GM10248 (cell line): ENCODE results near the gene BBS1.

ENCODE experiments used
- CTCF ChIA-PET: fragments of 300-600 bp; sonication (Branson Sonifier 250); formaldehyde crosslinking; extraction: SDS; loops from one replicate; lab custom pipeline; 2021; ENCODE audit warnings: antibody characterized with exemption; lab: Yijun Ruan, JAX
- POLR2A ChIA-PET: fragments of 350-650 bp; sonication (Branson Sonifier 250); formaldehyde crosslinking; extraction: SDS; loops from one replicate; lab custom pipeline; 2020; ENCODE audit warnings: antibody characterized with exemption; lab: Yijun Ruan, JAX
- DNase-seq: peaks from one replicate; pipeline ENCODE4 v3.0.0; 2012; ENCODE audit errors: extremely low spot score
- CTCF ChIP-seq: IDR thresholded peaks from 2 replicates; pipeline ENCODE4 v1.5.1; 2012; ENCODE audit warnings: mild to moderate bottlenecking, low read depth; ENCODE audit errors: extremely low read depth, missing control alignments, control extremely low read depth

The BBS1 gene

GRCh38 chr11:66564984-66565383 lies 54.5 kb downstream of the BBS1 start:
- CTCF ChIA-PET, result interaction anchor here (0.7 kb wide), 1 partner anchor 8 kb away, joined by 3 read pairs; no protein-coding TSS in a partner anchor
- POLR2A ChIA-PET, result no interaction called here
- DNase-seq, result no peak
- TF ChIP-seq CTCF, result no peak

GRCh38 chr11:66566221-66566620 lies 55.8 kb downstream of the BBS1 start:
- no peak for TF ChIP-seq CTCF
- no peak for DNase-seq
- ChIA-PET CTCF (interaction anchor here (1.1 to 4.4 kb wide), 2 partner anchors 25 to 112 kb away, joined by 3 to 23 read pairs; partner anchors contain the start of gene RBM4B), POLR2A (interaction anchor here (0.6 kb wide), 1 partner anchor 14 kb away, joined by 4 read pairs; no protein-coding TSS in a partner anchor)

DNA sequence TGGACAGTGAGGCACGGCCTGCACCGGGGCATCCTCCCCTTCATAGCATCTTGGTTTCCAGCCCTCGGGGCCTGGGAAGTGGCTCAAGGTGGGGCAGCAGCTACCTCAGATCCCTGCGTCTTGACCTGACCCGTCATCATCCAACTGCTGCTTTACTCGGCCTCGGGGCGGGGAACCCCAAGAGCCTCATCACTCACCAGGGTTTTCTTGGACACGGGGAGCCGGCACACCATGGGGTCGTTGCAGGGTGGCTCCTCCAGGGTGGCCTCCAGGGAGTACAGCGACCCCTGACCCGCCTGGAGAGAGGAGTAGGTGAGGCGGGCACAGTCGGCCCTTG lies 57.3 kb downstream of the BBS1 start:
- DNase-seq, result no peak
- POLR2A ChIA-PET, result interaction anchor here (1.2 kb wide), 1 partner anchor 22 kb away, joined by 3 read pairs; the partner anchor contains the start of gene ZDHHC24
- CTCF ChIA-PET, result interaction anchor here (1.0 to 4.4 kb wide), 4 partner anchors 10 to 110 kb away, joined by 3 to 23 read pairs (median 11); partner anchors contain the start of gene RBM4B
- TF ChIP-seq CTCF, result no peak

DNA sequence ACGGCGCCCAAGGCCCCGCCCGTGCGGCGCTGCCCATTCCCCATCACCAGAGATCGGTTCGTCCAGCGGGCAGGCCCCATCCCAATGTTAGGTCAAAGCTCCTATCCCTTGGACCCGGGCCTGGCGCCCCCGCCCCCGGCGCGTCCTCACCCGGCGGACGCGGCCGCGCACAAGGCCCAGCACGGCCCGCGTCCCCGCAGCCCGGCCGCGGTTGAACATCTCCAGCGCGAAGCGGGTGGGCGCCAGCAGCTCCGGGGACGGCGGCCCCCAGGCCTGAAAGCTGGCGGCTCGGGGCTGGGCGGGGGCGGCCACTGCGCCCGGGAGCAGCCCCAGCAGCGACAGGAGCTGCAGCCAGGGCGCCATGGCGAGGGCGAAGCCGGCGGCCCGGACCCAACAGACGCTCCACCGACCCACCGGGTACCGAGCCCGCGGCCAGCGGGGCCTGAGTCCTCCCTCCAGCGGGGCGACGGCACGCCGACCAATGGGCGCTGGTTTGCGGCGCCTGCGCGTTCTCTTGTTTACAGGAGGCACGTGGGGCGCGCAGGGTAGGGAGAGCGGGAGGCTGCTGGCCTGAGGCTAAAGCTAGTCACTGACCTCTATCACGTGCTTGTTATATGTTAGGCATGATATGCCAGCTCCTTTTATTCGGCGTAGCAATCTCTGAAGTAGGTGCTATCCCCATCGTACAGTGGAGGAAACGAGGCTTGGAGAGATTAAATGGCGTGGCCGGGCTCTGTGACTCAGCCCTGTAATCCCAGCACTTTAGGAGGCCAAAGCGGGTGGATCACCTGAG lies 57.9 kb downstream of the BBS1 start, which contains the start of gene CTSF:
TSS of gene CTSF (minus strand) at position 483 of the 793 bp plus-strand sequence. CDS start at position 363, 120 bp downstream.
- DNase-seq, result peak; percentile 92
- no peak for TF ChIP-seq CTCF
- CTCF ChIA-PET, result interaction anchor here (0.9 to 4.4 kb wide), 6 partner anchors 8 to 110 kb away, joined by 3 to 23 read pairs (median 5); partner anchors contain the start of gene RBM4B
- POLR2A ChIA-PET, result interaction anchor here (1.2 kb wide), 1 partner anchor 22 kb away, joined by 3 read pairs; the partner anchor contains the start of gene ZDHHC24

DNA sequence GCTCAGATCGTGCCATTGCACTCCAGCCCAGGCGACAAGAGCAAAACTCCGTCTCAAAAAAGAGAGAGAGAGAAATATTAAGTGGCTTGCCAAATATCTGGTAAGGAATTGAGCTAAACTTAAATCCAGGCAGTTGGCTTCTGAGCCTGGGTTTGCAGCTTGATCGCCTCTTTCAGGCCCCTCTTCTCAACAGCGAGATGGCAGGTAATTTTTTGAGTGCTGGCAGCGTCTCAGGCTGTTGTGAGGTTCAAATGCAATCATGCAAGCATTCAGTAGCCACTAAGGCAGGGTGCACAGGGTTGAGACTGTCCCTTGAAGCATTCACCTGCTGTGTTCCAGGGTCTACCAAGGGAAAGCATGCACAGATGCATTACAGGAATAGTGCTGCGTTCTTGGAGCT lies 58.6 kb downstream of the BBS1 start:
- TF ChIP-seq CTCF, result no peak
- POLR2A ChIA-PET, result interaction anchor here (1.2 kb wide), 1 partner anchor 23 kb away, joined by 3 read pairs; the partner anchor contains the start of gene ZDHHC24
- no peak for DNase-seq
- CTCF ChIA-PET, result interaction anchor here (0.9 to 4.4 kb wide), 8 partner anchors 8 to 109 kb away, joined by 3 to 23 read pairs (median 4); partner anchors contain the start of gene RBM4B

- ChIA-PET POLR2A (no interaction called here), CTCF (interaction anchor here (0.9 to 4.4 kb wide), 7 partner anchors 7 to 108 kb away, joined by 3 to 23 read pairs (median 4); partner anchors contain the start of genes RBM4B and ZDHHC24)
These were observed 59.8 kb downstream of the BBS1 start for GRCh38 chr11:66570079-66570849.

More at GRCh38 chr11:66570079-66570849, 59.8 kb downstream of the BBS1 start:
- DNase-seq, result no peak
- no peak for TF ChIP-seq CTCF
